DMS114 treated with DMSO at 0.1 percent for 48 hours (cell line): ENCODE measurements around the gene WWC1.

Source experiments
- DNase-seq: peaks from one replicate; lab custom pipeline; 2025; ENCODE audit not compliant: unreplicated experiment; lab: John Stamatoyannopoulos, UW

Gene WWC1

GRCh38 chr5:168291342-168291963, at the start of gene WWC1:
Gene WWC1 (plus strand): TSS chr5:168291645. CDS start chr5:168292153, 508 bp downstream.
- peak; percentile 54 for DNase-seq

- no peak for DNase-seq
These were observed 46.4 kb upstream of the WWC1 start for GRCh38 chr5:168244838-168245559.

- DNase-seq, result no peak
These were observed 41.5 kb upstream of the WWC1 start for GRCh38 chr5:168249923-168250322.

- DNase-seq, result no peak
These were observed 40.2 kb upstream of the WWC1 start for GRCh38 chr5:168251259-168251658.

- DNase-seq, result no peak
These were observed 37.3 kb upstream of the WWC1 start for GRCh38 chr5:168254013-168254693.

- no peak for DNase-seq
These were observed 30.9 kb upstream of the WWC1 start for GRCh38 chr5:168260353-168261226.

GRCh38 chr5:168261227-168261571, 30.2 kb upstream of the WWC1 start:
- DNase-seq, result no peak

- DNase-seq, result no peak
These were observed 29.3 kb upstream of the WWC1 start for GRCh38 chr5:168262042-168262743.

- DNase-seq, result no peak
These were observed 28.3 kb upstream of the WWC1 start for GRCh38 chr5:168263121-168263520.

GRCh38 chr5:168266016-168266415, 25.4 kb upstream of the WWC1 start:
- DNase-seq, result no peak

GRCh38 chr5:168268949-168269936, 22.2 kb upstream of the WWC1 start:
- peak; percentile 77 for DNase-seq

- no peak for DNase-seq
These were observed 21.5 kb upstream of the WWC1 start for GRCh38 chr5:168269937-168270330.

GRCh38 chr5:168270476-168270875, 21.0 kb upstream of the WWC1 start:
- no peak for DNase-seq

GRCh38 chr5:168273056-168273980, 18.1 kb upstream of the WWC1 start:
- no peak for DNase-seq

GRCh38 chr5:168274406-168274805, 17.0 kb upstream of the WWC1 start:
- DNase-seq, result no peak

- no peak for DNase-seq
These were observed 15.5 kb upstream of the WWC1 start for GRCh38 chr5:168275940-168276339.

GRCh38 chr5:168282120-168282519, 9.3 kb upstream of the WWC1 start:
- no peak for DNase-seq

- no peak for DNase-seq
These were observed 6.6 kb upstream of the WWC1 start for GRCh38 chr5:168284809-168285208.
